ENCODE results near the gene PRR18. TPM values are rescaled to one million over a fixed set of nuclear protein-coding genes. Genes with fewer than 3 reads are reported as not detected.

Gene PRR18
- total RNA-seq, 1 donor from 2014 or later, result 0.80 TPM

DNA sequence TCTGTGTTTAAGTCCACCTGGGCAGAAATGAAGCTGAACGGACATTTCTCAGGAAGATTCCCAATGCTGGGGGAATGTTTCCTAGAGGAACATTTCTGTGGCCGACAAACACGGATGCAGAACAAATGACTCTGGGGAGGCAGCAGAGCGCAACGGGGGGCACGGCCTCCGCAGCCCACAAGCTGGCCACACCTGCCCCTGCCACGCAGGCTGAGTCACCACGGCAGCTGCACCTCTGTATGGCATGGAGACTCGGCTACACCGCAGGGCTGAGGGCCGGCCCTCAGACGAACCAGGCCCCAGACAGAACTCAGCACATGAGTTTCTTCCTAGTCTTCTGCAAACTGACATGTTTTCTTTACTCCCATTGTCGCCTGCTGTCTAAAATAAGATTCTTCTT lies 10.0 kb upstream of the PRR18 start:
- peak; percentile 48 for DNase-seq (ENCODE audit: extremely low spot score, unreplicated experiment)
- Mint-ChIP-seq H3K4me1 (ENCODE audit: unreplicated experiment) (peaks cover 6% of the 10 kb centered on the region), H3K27me3 (peaks cover under 1% of the 10 kb centered on the region), H3K9me3 (no peaks in the 10 kb centered on the region), H3K4me3 (no peak overlapping the region), H3K36me3 (peaks cover 10% of the 10 kb centered on the region), H3K27ac (no peak overlapping the region)
- TF ChIP-seq, protein P1, sequence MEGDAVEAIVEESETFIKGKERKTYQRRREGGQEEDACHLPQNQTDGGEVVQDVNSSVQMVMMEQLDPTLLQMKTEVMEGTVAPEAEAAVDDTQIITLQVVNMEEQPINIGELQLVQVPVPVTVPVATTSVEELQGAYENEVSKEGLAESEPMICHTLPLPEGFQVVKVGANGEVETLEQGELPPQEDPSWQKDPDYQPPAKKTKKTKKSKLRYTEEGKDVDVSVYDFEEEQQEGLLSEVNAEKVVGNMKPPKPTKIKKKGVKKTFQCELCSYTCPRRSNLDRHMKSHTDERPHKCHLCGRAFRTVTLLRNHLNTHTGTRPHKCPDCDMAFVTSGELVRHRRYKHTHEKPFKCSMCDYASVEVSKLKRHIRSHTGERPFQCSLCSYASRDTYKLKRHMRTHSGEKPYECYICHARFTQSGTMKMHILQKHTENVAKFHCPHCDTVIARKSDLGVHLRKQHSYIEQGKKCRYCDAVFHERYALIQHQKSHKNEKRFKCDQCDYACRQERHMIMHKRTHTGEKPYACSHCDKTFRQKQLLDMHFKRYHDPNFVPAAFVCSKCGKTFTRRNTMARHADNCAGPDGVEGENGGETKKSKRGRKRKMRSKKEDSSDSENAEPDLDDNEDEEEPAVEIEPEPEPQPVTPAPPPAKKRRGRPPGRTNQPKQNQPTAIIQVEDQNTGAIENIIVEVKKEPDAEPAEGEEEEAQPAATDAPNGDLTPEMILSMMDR (conservative IDR thresholded peaks at IDR 0.05), result no peak

DNA sequence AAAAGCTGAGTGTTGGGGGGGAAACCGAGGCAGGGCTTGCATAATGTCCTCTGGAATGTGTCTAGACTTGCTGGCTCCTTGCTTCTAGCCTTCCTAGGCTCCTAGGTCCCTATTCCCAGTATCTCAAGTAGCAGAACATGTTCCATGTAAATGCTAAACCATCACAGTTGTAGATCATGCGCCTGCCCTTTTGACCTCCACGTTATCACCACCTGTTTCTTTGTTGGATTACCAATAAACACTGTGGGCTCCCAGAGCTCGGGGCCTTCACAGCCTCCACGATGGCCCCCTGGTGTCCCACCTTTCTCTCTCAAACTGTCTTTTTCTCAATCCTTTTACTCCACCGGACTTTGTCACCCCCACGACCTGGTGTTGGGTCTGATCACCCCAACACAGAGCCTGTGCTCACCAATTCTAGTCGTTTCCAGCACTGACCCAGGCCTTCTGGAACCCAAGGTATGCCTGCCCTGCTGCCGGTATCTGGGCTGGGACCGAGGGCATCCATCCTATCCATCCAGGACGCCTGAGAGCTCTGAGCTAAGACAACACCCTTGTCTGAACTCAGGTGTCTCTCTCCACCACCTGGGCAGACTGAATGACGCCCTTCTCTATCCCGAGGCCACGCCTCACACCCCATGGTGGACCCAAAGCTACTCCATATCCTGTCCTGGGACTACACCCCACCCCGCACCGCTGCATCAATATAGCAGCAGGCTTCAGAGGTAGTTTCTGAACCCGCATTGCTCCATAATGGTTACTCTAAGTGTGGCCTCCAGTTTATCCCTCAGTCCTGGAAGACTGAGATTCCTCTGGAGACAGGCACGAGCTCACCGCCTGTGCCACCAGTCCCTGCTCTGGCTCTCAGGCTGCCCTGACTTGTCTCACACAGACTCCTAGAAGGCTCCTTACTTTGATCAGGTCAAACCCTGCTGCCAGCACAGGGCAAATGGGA lies 9.3 kb upstream of the PRR18 start:
- TF ChIP-seq, protein P1 (conservative IDR thresholded peaks at IDR 0.05), result no peak
- DNase-seq (ENCODE audit: extremely low spot score, unreplicated experiment), result peak; percentile 48
- no peak overlapping the region for H3K4me3 Mint-ChIP-seq
- peaks cover 10% of the 10 kb centered on the region for H3K36me3 Mint-ChIP-seq
- peaks cover 4% of the 10 kb centered on the region for H3K27me3 Mint-ChIP-seq
- H3K9me3 Mint-ChIP-seq, result no peaks in the 10 kb centered on the region
- H3K27ac Mint-ChIP-seq, result no peak overlapping the region
- peaks cover 6% of the 10 kb centered on the region for H3K4me1 Mint-ChIP-seq (ENCODE audit: unreplicated experiment)

GRCh38 chr6:166315436-166315835 lies 7.2 kb upstream of the PRR18 start:
- Mint-ChIP-seq H3K27me3 (peaks cover 18% of the 10 kb centered on the region), H3K4me1 (ENCODE audit: unreplicated experiment) (peaks cover 6% of the 10 kb centered on the region), H3K27ac (no peak overlapping the region), H3K36me3 (peaks cover 7% of the 10 kb centered on the region), H3K9me3 (no peaks in the 10 kb centered on the region), H3K4me3 (no peak overlapping the region)
- no peak for DNase-seq (ENCODE audit: extremely low spot score, unreplicated experiment)
- TF ChIP-seq, protein P1 (conservative IDR thresholded peaks at IDR 0.05), result no peak

GRCh38 chr6:166314454-166314853 lies 6.3 kb upstream of the PRR18 start:
- TF ChIP-seq, protein P1 (conservative IDR thresholded peaks at IDR 0.05), result no peak
- Mint-ChIP-seq H3K27ac (no peak overlapping the region), H3K4me3 (no peak overlapping the region), H3K9me3 (no peaks in the 10 kb centered on the region), H3K36me3 (peaks cover 7% of the 10 kb centered on the region), H3K27me3 (peaks cover 28% of the 10 kb centered on the region), H3K4me1 (ENCODE audit: unreplicated experiment) (peaks cover 5% of the 10 kb centered on the region)
- no peak for DNase-seq (ENCODE audit: extremely low spot score, unreplicated experiment)

- no peaks in the 10 kb centered on the region for H3K36me3 Mint-ChIP-seq
- H3K27me3 Mint-ChIP-seq, result peaks cover 38% of the 10 kb centered on the region
- DNase-seq (ENCODE audit: extremely low spot score, unreplicated experiment), result no peak
- H3K9me3 Mint-ChIP-seq, result no peaks in the 10 kb centered on the region
- TF ChIP-seq, protein P1 (conservative IDR thresholded peaks at IDR 0.05), result peak; percentile 75
- no peak overlapping the region for H3K27ac Mint-ChIP-seq
- peaks cover 8% of the 10 kb centered on the region for H3K4me1 Mint-ChIP-seq (ENCODE audit: unreplicated experiment)
- H3K4me3 Mint-ChIP-seq, result no peak overlapping the region
Observed at GRCh38 chr6:166313255-166314070, 5.3 kb upstream of the PRR18 start.
